ENCODE data around the gene BCOR. TPM values are rescaled to one million over a fixed set of nuclear protein-coding genes. Genes with fewer than 3 reads are reported as not detected.

The BCOR gene
- total RNA-seq, 1 experiment from 2014 or later = 48.3 TPM

DNA sequence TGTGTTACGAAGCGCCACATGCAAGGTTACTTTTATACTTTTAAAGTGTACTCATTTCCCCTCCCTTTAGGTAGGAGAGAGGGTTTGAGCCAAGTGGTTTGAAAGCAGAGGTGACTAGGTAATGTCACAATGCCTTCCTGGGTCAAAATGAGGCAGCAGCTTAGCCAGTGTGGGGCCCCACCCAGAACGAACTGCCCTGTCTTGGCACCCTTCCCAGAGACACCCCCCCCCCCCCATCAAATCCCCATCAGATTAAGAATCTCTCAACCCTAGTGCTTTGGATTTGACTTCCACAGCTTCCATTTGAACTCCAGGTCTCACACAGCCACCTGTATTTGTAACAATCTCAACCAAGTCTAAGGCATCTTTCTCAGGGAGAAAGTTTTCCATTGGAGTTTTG is 31.1 kb downstream of the BCOR start:
- in situ Hi-C loops (cut with HindIII; ENCODE audit: low pct_unique_long_range_greater_than_20kb, low sequenced_read_pairs) (no loop called here), intact Hi-C loops (cut with micrococcal nuclease; ENCODE audit: unreplicated experiment) (no loop called here)
- Histone ChIP-seq H3K4me1 (ENCODE audit: control insufficient read depth, insufficient read depth, low read length) (peaks cover 3% of the 10 kb centered on the region; the same call in 1 of the 2 replicates), H3K9me3 (ENCODE audit: control insufficient read depth, insufficient read depth, low read depth, low read length) (no peaks in the 10 kb centered on the region), H3K4me3 (ENCODE audit: low read depth in 2 of 2, low read length in 2 of 2) (no peak overlapping the region), H3K27me3 (ENCODE audit: control insufficient read depth, insufficient read depth, low read length) (no peaks in the 10 kb centered on the region), H3K36me3 (ENCODE audit: control insufficient read depth, insufficient read depth, low read length) (no peaks in the 10 kb centered on the region; the same call in 1 of the 2 replicates), H3K27ac (ENCODE audit: low read length) (no peak overlapping the region)
- no peak for TF ChIP-seq CTCF (IDR thresholded peaks at IDR 0.05)
- TF ChIP-seq POLR2AphosphoS5 (IDR thresholded peaks at IDR 0.05; ENCODE audit: low read depth, low read length) = no peak
- TF ChIP-seq TCF7L2 (IDR thresholded peaks at IDR 0.05; ENCODE audit: low read depth, low read length) = no peak
- TF ChIP-seq SIN3A (IDR thresholded peaks at IDR 0.05; ENCODE audit: borderline replicate concordance, insufficient read depth, low read depth, low read length) = no peak
- no peak for TF ChIP-seq REST (IDR thresholded peaks at IDR 0.05; ENCODE audit: insufficient read depth in 1 of 2, low read depth in 2 of 2, low read length in 1 of 2)
- CTCF ChIA-PET = no interaction called here
- POLR2A ChIA-PET = no interaction called here
- DNase-seq (ENCODE audit: low read depth, low spot score) (no peak), ATAC-seq (no peak)
- no TSS peak for BruUV-seq (replicated peaks)

DNA sequence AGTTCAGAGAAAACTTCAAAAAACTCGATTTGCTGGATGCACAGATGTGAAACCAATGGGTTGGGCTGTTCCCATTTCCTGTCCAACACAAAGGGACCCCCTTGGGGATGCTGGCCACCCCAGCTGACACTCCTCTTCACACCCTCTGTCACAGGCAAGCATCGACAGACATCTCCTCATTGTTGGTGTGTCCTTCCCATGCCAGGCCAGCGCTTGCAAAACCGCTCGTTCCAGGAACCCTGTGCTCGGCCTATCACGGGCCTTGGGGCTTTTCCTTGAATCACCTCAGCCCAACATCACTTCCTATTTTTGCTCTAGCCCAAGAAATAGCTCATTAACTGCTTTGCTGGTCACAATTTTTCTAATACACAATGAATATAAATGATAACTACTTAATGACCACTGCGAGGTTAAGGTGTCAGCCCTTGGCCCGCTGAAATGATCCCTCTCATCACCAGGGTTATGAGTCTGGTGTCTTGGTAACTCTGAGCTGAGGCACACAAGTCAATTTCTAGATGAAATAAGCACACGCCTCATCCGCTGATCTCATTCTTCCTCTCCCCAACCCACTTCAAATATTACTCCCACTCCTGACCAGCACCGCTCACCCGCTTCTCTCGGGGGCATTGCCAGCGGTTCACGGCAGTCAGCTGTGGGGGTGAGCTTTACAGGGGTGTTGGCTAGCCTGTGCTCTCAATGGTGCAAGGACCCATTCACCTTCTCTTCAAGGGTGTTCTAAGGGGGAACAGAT is 32.3 kb downstream of the BCOR start:
- intact Hi-C loops (cut with micrococcal nuclease; ENCODE audit: unreplicated experiment) (no loop called here), in situ Hi-C loops (cut with HindIII; ENCODE audit: low pct_unique_long_range_greater_than_20kb, low sequenced_read_pairs) (no loop called here)
- Histone ChIP-seq H3K9me3 (ENCODE audit: control insufficient read depth, insufficient read depth, low read depth, low read length) (no peaks in the 10 kb centered on the region), H3K27me3 (ENCODE audit: control insufficient read depth, insufficient read depth, low read length) (no peaks in the 10 kb centered on the region), H3K4me1 (ENCODE audit: control insufficient read depth, insufficient read depth, low read length) (peaks cover 3% of the 10 kb centered on the region; the same call in 1 of the 2 replicates), H3K36me3 (ENCODE audit: control insufficient read depth, insufficient read depth, low read length) (no peaks in the 10 kb centered on the region), H3K4me3 (ENCODE audit: low read depth in 2 of 2, low read length in 2 of 2) (no peak overlapping the region), H3K27ac (ENCODE audit: low read length) (no peak overlapping the region)
- BruUV-seq (replicated peaks) = no TSS peak
- TF ChIP-seq POLR2AphosphoS5 (IDR thresholded peaks at IDR 0.05; ENCODE audit: low read depth, low read length) = no peak
- no peak for TF ChIP-seq SIN3A (IDR thresholded peaks at IDR 0.05; ENCODE audit: borderline replicate concordance, insufficient read depth, low read depth, low read length)
- TF ChIP-seq REST (IDR thresholded peaks at IDR 0.05; ENCODE audit: insufficient read depth in 1 of 2, low read depth in 2 of 2, low read length in 1 of 2) = no peak
- no peak for TF ChIP-seq TCF7L2 (IDR thresholded peaks at IDR 0.05; ENCODE audit: low read depth, low read length)
- no peak for TF ChIP-seq CTCF (IDR thresholded peaks at IDR 0.05)
- DNase-seq (ENCODE audit: low read depth, low spot score) = no peak
- CTCF ChIA-PET = no interaction called here
- POLR2A ChIA-PET = no interaction called here
- ATAC-seq = no peak
